Endometrial microvascular endothelial cells (primary cell): ENCODE results near the gene TCEA2. TPM values are rescaled to one million over a fixed set of nuclear protein-coding genes. Genes with fewer than 3 reads are reported as not detected.
"Not testable (repeated sequence)": the region's sequence is repeated elsewhere in the genome, so short reads cannot be mapped to it uniquely, and the experiment has no call there.

Experiments
- in situ Hi-C: cut with HindIII; loops from 2 replicates; pipeline ENCODE4 v1.10.0; 2017; ENCODE audit warnings: low sequenced_read_pairs, low pct_unique_long_range_greater_than_20kb; ENCODE audit errors: inconsistent ontology term
- total RNA-seq: library from RNA; depleted of rRNA; stranded (reverse); fragments of >200 nt; gene quantifications from one replicate; pipeline ENCODE4 v1.2.3, GENCODE V29; 2015; ENCODE audit errors: inconsistent ontology term

The TCEA2 gene
- total RNA-seq, 1 donor from 2014 or later: 7.2 TPM

DNA sequence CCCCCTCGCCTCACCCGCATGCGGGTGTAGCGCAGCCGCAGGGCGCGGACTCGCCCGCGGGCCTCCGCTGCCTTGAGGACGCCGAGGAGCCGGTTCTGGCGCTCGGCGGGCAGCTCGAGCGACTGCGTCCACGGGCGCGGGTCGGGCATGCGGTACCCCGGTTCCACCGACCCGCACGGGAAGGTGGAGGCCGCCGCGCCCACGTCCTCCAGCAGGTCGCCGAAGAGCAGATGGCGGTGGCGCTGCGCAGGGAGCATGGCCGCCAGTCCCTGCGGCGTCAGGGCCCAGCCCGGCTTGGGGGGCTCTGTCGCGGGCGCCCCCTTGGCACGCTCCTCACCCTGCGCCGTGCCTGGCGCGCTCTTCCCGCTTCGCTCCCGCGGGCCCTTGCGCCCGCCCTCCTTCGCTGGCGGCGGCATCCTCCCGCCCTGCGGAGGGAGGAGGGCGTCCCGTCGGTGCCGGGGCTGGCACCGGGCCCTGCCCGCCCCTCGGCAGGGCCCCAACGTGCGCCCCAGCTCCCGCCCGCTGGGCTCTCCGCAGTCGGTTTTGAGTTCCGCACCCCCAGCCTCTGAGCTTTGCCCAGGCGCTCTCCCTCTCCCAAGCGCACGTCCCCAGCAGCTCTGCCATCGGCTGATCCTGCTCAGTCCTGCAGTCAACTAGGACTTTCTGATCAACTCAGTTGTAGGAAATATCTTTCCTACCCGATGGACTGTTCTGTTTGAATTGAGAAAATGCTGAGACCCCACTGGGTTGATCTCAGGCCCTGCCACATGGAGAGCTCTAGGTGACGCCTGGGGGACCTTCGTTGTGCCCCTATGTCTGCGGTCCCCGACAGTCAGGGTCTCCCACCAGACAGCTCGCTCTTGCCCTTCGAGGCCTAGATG, 21.0 kb downstream of the TCEA2 start, which contains the start of gene LKAAEAR1:
LKAAEAR1 (minus strand) TSS at position 595 of the 881 bp plus-strand sequence; CDS start at position 416, 179 bp downstream.
- in situ Hi-C loops: no loop called here

DNA sequence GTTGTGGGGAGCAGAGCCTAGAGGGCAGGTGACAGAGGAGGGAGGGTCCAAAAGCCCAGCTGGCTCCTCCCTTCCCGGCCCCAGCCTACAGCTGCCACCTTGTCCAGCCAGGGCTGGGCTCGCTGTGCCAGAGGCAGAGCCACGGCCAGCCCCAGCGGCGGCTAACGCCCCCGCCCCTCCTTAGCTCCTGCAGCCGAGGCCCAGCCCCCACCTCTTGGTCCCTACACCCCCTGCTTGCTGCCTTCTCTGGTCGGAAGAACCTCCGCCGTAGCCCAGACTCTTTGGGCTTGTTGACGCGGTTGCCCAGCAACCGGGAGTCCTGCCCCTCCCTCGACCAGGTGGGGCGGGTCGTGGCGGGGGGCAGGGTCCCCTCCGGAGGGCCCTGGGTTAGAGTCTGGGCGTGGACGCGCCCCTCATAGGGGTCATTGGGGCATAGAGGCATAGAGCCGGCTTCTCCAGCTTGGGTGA, 21.7 kb downstream of the TCEA2 start:
- in situ Hi-C loops: no loop called here

DNA sequence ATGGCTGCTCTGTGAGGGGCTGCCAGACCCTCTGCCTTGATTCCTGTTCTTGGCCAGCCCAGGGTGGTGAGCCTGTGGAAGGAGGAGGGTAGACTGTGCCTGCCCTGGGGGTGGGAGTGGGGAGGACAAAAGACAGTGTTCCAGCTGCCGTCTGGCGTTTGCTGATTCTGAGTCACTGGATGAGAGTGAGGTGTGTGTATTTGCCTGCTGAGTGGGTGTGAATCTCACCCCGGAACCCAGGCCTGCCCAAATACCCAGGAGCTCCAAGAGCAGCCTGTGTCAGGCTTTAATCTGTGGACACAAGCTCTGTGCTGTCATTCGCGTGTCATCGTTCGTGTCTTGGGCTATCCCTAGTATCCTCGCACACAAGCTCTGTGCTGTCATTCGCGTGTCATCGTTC, 23.8 kb downstream of the TCEA2 start:
- in situ Hi-C loops: no loop called here

DNA sequence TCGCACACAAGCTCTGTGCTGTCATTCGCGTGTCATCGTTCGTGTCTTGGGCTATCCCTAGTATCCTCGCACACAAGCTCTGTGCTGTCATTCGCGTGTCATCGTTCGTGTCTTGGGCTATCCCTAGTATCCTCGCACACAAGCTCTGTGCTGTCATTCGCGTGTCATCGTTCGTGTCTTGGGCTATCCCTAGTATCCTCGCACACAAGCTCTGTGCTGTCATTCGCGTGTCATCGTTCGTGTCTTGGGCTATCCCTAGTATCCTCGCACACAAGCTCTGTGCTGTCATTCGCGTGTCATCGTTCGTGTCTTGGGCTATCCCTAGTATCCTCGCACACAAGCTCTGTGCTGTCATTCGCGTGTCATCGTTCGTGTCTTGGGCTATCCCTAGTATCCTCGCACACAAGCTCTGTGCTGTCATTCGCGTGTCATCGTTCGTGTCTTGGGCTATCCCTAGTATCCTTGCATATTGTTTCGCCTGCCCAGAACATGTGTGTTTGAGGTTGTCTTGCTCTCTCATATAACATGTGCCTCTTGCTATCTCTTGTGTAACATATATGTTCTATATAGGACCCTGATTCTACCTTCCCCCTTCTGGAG, 24.3 kb downstream of the TCEA2 start:
- in situ Hi-C loops: not testable (repeated sequence)

DNA sequence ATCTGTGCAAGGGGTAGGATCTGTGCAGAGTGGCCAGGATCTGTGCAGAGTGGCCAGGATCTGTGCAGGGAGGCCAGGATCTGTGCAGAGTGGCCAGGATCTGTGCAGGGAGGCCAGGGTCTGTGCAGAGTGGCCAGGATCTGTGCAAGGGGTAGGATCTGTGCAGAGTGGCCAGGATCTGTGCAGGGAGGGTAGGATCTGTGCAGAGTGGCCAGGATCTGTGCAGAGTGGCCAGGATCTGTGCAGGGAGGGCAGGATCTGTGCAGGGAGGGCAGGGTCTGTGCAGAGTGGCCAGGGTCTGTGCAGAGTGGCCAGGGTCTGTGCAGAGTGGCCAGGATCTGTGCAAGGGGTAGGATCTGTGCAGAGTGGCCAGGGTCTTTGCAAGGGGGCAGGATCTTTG, 25.6 kb downstream of the TCEA2 start:
- in situ Hi-C loops: not testable (repeated sequence)

DNA sequence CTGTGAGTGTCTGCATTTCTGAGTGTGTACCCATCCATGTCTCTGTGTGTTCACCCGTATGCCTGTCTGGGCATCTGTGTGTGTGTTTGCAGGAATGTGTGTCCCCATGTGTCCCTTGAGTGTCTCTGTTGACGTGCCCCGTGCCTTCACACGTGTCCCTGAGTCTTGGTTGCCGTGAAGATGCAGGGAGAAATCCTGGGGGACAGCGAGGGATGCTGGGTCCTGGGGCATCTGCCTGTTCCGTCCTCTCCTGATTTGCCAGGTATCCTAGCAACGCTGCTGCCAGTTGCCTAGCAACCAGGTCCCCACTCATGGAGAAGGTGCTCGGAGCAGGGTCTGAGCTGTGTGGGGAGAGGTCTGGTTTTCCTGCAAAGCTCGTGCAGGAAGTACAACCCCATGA, 27.2 kb downstream of the TCEA2 start:
- in situ Hi-C loops: no loop called here

DNA sequence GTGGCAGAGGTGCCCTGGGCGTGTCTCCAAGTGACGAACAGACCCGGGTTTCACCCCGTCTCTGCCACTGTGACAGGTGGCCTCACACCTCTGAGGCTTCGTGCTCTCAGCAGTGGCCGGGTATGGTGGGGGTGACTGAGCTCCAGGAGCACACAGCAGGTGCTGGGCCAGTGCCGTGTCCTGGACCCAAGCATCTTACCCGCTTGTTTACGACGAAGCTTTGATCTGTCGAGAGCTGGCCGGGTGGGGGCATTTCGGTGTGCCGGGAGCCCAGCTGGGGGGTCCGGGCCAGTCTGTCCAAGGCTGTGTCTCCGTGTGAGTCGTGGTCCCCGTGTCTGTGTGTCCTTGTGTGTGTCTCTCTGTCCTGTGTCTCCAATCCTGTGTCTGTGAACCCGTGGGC, 28.3 kb downstream of the TCEA2 start:
- in situ Hi-C loops: no loop called here

DNA sequence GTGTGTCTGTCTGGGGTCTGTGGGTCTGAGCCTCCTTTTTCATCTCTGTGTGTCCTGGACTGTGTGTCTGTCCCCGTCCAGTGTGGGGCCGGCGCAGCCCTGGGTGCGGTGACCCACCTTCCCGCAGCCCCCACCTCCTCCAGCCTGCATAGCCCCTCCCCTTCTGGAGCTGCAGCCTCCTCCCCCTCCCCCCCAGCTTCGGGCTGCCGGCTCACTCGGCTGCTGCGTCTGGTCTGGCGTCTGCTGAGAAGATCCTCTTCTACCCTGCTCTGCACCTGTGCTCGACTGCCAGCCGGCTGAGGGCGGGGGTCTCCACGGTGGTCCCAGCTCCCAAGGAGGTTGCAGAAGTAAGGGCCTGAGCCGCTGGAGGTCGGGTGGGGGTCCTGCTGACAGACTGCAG, 28.8 kb downstream of the TCEA2 start:
- in situ Hi-C loops: no loop called here

DNA sequence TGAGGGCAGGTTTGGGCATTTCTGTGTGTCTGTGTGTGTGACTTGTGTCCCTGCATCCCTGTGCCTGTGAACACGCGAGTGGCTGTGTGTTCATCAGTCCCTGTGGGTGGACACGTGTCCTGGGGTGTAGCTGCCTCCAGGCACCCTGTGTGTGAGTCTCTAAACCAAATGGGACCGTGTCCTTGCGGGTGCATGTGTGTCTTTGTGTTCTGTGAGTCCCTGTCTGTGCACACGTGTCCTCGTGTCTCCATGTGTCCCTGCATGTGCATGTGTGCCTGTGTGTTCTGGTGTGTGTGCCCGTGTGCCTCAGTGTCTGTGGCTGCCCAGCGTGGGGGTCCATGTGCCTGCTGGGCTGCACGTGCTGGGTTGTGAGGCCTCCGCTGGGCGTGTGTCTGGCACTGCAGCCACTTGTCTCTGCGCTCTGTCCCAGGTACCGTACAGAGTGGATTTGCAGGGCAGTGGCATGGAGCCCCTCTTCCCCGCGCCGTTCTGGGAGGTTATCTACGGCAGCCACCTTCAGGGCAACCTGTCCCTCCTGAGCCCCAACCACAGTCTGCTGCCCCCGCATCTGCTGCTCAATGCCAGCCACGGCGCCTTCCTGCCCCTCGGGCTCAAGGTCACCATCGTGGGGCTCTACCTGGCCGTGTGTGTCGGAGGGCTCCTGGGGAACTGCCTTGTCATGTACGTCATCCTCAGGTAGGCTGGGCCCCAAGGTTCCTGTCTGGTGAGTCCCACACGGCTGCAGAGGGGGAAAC, 29.4 kb downstream of the TCEA2 start:
- in situ Hi-C loops: no loop called here

DNA sequence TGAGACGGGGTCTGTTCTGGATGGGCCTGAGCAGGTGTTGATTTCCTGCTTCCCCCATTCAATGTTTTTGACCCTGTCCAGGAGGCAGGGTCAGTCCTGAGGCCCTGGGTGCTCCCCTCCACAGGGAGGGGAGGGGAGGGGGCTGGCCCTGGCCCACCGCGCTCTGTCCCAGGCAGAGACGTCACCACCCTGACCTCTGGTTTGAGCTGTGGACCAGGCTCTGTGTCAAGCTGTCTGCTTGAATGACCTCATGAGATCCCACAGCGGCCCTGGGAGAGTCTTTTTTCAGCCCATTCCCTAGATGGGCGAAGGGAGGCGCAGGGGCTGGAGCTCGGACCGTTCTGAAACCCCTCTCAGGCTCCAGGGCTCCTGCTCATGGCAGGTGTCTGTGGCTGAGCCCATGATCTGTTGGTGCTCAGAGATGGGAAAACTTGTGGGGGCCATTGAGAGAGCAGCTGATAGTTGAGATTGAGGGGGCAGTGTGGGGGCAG, 30.1 kb downstream of the TCEA2 start:
- in situ Hi-C loops: no loop called here

DNA sequence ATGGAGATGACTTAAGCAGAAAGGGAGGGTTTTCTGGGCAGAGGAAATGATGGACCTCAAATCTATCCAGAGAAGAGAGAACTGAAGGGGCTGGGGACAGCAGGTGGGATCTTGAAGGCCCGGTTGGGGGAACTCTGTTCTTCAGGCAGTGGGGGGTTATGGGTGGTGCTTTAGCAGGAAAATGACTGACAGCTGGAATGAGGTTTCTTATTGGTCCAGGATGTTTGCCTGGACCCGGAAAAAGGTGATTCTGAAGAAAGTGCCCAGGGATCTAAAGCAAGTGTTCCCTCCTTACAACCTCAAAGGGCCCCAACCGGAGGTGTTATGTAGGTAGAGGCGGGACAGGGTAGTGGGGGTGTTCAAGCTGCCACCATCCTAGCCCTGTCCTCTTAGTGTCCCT, 32.5 kb downstream of the TCEA2 start:
- in situ Hi-C loops: no loop called here

DNA sequence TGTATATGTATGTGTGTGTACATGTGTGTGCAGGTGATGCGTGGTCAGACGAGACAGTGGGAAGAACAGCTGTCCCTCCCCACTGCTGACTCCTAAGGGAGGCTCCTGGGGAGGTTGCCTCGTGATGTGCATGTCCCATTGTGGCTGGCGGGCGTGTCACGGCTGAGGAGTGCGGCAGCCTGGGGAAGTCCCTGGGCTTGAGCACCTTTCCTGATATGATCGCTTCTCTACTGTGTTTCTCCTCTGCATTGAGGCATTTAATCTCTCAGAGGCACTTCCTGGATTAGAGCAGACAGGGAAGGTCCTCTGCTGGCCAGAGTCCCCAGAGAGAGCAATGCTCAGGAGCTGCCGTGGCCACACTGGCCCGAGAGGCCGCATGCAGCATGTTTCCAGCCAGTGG, 32.9 kb downstream of the TCEA2 start:
- in situ Hi-C loops: no loop called here

DNA sequence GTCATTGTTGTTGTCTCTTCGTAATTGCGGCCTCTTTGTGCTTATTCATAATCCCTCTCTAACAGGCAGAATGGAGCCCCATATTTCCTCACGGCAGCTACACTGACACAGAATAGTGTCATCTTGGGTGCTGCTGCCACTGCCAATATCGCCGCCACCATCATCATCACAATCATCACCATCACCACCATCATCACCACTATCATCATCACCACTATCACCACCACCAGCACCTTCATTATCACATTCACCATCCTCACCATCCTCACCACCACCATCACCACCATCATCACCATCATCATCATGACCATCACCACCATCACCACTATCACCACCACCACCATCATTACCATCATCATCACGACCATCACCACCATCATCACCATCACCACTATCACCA, 33.5 kb downstream of the TCEA2 start:
- in situ Hi-C loops: no loop called here

DNA sequence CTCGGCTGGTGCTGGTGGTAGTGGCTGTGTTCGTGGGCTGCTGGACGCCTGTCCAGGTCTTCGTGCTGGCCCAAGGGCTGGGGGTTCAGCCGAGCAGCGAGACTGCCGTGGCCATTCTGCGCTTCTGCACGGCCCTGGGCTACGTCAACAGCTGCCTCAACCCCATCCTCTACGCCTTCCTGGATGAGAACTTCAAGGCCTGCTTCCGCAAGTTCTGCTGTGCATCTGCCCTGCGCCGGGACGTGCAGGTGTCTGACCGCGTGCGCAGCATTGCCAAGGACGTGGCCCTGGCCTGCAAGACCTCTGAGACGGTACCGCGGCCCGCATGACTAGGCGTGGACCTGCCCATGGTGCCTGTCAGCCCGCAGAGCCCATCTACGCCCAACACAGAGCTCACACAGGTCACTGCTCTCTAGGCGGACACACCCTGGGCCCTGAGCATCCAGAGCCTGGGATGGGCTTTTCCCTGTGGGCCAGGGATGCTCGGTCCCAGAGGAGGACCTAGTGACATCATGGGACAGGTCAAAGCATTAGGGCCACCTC, 35.5 kb downstream of the TCEA2 start:
- in situ Hi-C loops: no loop called here

DNA sequence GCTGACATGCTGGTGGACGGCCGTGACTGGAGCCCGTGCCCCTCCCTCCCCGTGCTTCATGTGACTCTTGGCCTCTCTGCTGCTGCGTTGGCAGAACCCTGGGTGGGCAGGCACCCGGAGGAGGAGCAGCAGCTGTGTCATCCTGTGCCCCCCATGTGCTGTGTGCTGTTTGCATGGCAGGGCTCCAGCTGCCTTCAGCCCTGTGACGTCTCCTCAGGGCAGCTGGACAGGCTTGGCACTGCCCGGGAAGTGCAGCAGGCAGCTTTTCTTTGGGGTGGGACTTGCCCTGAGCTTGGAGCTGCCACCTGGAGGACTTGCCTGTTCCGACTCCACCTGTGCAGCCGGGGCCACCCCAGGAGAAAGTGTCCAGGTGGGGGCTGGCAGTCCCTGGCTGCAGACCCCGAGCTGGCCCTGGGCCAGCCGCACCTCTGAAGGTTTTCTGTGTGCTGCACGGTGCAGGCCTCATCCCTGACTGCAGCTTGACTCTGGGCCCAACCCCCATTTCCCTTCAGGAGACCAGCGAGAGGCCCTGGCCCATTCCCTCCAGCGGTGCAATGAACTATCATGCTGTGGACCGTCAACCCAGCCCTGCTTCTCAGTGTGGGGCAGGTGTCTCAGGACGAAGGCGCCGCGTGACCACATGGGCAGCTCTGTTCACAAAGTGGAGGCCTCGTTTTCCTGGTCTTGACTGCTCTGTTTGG, 36.2 kb downstream of the TCEA2 start:
- in situ Hi-C loops: no loop called here

DNA sequence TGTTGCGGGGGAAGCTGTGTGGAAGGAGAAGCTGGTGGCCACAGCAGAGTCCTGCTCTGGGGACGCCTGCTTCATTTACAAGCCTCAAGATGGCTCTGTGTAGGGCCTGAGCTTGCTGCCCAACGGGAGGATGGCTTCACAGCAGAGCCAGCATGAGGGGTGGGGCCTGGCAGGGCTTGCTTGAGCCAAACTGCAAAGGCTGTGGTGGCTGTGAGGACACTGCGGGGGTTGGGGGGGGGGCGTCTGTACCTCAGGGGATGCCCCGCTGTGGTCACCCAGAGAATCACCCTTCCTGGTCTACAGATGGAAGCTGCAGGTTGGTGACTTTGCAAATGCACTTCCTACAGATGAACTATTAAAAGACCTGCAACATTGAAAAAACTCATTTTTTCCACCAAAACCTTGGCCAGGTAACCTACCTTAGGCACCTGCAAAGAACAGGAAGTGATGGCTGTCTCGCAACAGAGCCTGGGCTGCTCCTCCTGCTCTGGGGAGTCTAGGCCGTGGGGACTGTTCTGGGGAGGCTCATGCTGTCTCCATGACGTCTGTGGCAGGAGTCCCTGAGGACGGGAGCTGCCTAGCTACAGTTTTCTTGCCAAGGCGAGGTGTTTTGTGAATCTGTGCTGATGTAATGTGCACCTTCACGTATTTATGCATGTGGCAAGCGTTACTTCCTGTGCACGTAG, 37.0 kb downstream of the TCEA2 start:
- in situ Hi-C loops: no loop called here

DNA sequence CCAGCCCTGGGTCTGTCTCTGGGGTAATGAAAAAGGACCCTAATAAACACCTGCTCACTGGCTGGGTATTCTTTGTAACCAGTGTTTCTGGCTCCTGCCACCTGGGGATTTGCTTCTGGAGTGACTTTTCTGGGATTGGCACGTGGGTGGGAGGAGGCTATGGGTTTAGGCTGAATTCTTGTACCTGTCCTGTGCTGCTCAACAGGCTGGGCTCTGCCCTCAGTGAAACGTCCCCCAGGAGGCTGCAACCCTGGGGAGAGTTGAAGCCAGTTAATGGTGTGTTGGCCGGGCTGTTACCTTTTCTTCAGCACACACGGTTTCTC, 37.5 kb downstream of the TCEA2 start:
- in situ Hi-C loops: no loop called here

DNA sequence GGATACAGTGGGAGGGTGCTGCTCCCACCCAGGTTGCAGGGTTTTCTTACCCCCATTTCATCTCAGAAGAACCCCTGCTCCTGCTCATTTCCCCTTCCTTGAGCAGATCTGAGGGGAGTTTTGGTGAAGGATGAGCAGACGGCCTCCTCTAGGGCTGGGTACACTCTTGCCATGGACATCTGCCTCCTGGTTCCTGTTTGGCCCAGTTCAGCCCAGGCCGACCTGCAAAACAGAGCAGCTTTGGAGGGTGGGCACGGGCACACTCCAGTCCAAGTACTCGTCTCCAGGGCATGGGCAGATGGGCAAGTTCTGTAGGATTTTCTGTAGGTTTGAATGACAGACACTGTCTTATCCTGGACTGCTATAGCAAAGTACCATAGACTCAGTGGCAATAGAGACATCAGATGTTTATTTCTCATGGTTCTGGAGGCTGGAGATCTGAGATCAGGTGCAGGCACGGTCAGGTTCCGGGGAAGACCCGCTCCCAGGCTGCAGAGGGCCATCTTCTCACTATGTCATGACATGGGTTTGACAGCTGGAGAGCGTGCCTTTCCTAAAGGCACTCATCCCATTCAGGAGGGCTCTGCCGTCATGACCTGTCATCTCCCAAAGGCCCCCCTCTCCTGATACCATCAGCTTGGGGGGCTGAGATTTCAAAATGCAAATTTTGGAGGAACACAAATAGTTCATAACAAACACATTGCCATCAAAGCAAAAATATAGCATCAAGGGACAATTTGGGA, 38.1 kb downstream of the TCEA2 start:
- in situ Hi-C loops: no loop called here
